Pons (tissue), 1 donor: ENCODE results near the gene MARS1.

Source experiments
- DNase-seq: peaks from one replicate; pipeline ENCODE4 v3.0.0-alpha.2; 2016; ENCODE audit warnings: low spot score

The MARS1 gene

GRCh38 chr12:57458665-57459054 is 29.2 kb upstream of the MARS1 start:
- no peak for DNase-seq

- peak; percentile 91 for DNase-seq
Observed at GRCh38 chr12:57459055-57459749, 28.7 kb upstream of the MARS1 start.

GRCh38 chr12:57459750-57460467 is 28.0 kb upstream of the MARS1 start, which contains the start of gene GLI1:
TSS of gene GLI1 (plus strand) at chr12:57459785. CDS start at chr12:57463692, 3,907 bp downstream.
- DNase-seq, result no peak

- no peak for DNase-seq
Observed at GRCh38 chr12:57460468-57460784, 27.4 kb upstream of the MARS1 start.

- DNase-seq, result no peak
Observed at GRCh38 chr12:57460841-57461275, 27.0 kb upstream of the MARS1 start.

- DNase-seq, result no peak
Observed at GRCh38 chr12:57461276-57461916, 26.5 kb upstream of the MARS1 start.

GRCh38 chr12:57461917-57462250 is 26.0 kb upstream of the MARS1 start:
- no peak for DNase-seq

- DNase-seq, result peak; percentile 77
Observed at GRCh38 chr12:57462251-57462911, 25.5 kb upstream of the MARS1 start.

- no peak for DNase-seq
Observed at GRCh38 chr12:57462912-57463253, 25.0 kb upstream of the MARS1 start.

- no peak for DNase-seq
Observed at GRCh38 chr12:57464569-57464968, 23.3 kb upstream of the MARS1 start.

- DNase-seq, result no peak
Observed at GRCh38 chr12:57465030-57465746, 22.7 kb upstream of the MARS1 start.

- no peak for DNase-seq
Observed at GRCh38 chr12:57465747-57466505, 21.9 kb upstream of the MARS1 start.

GRCh38 chr12:57467212-57467874 is 20.5 kb upstream of the MARS1 start:
- no peak for DNase-seq

- DNase-seq, result no peak
Observed at GRCh38 chr12:57467915-57468314, 20.0 kb upstream of the MARS1 start.

GRCh38 chr12:57469296-57470164 is 18.3 kb upstream of the MARS1 start:
- DNase-seq, result no peak

- no peak for DNase-seq
Observed at GRCh38 chr12:57470286-57470969, 17.4 kb upstream of the MARS1 start.

- no peak for DNase-seq
Observed at GRCh38 chr12:57470970-57471656, 16.8 kb upstream of the MARS1 start.

- DNase-seq, result no peak
Observed at GRCh38 chr12:57471661-57472060, 16.2 kb upstream of the MARS1 start.

- DNase-seq, result no peak
Observed at GRCh38 chr12:57472391-57472790, 15.5 kb upstream of the MARS1 start.
